ENCODE measurements around the gene SENP8.

SENP8 gene

DNA sequence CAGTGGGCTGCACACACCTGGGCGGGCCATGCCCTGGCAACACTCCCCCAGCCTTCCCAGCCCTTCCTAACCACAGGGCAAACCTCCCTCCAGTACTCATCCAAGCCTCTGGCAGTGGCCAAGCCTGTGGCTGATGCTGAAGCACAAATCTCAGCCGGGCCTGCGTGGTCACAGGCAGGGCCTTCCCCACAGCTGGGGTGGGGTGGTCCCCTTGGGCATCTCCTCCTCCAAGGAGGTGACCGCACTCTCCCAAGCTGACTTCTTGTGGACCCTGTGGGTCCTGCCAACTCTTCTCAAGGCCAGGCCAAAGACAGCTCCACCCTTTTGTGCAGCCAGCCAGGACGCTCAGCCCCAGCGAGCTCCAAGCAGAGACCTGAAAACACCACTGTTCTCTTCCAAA, 58.0 kb downstream of the SENP8 start:
- TF ChIP-seq, protein P1, sequence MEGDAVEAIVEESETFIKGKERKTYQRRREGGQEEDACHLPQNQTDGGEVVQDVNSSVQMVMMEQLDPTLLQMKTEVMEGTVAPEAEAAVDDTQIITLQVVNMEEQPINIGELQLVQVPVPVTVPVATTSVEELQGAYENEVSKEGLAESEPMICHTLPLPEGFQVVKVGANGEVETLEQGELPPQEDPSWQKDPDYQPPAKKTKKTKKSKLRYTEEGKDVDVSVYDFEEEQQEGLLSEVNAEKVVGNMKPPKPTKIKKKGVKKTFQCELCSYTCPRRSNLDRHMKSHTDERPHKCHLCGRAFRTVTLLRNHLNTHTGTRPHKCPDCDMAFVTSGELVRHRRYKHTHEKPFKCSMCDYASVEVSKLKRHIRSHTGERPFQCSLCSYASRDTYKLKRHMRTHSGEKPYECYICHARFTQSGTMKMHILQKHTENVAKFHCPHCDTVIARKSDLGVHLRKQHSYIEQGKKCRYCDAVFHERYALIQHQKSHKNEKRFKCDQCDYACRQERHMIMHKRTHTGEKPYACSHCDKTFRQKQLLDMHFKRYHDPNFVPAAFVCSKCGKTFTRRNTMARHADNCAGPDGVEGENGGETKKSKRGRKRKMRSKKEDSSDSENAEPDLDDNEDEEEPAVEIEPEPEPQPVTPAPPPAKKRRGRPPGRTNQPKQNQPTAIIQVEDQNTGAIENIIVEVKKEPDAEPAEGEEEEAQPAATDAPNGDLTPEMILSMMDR (conservative IDR thresholded peaks at IDR 0.05; ENCODE audit: low read length) = no peak
- no peak for TF ChIP-seq EZH2phosphoT487 (IDR thresholded peaks at IDR 0.05; ENCODE audit: borderline replicate concordance)
- Histone ChIP-seq H3K27me3 (ENCODE audit: insufficient read depth, low read length, poor library complexity, severe bottlenecking) (no peaks in the 10 kb centered on the region), H2AFZ (ENCODE audit: low read length) (no peak overlapping the region), H3K4me1 (ENCODE audit: insufficient read depth, low read length, poor library complexity, severe bottlenecking) (peaks cover 8% of the 10 kb centered on the region), H3K9me3 (ENCODE audit: insufficient read depth, low read depth, low read length) (no peaks in the 10 kb centered on the region), H3K9ac (ENCODE audit: low read depth, low read length, poor library complexity, severe bottlenecking) (no peak overlapping the region), H3K79me2 (ENCODE audit: insufficient read depth, low read length) (no peaks in the 10 kb centered on the region), H3F3A (ENCODE audit: low read depth) (no peaks in the 10 kb centered on the region), H3K36me3 (ENCODE audit: insufficient read depth, low read length) (no peaks in the 10 kb centered on the region), H4K20me1 (ENCODE audit: insufficient read depth, low read length, poor library complexity, severe bottlenecking) (no peaks in the 10 kb centered on the region), H3K4me2 (ENCODE audit: low read depth, low read length, poor library complexity, severe bottlenecking) (no peak overlapping the region), H3K9me2 (replicated peaks; ENCODE audit: low read depth, low read length) (no peaks in the 10 kb centered on the region), H3K4me3 (ENCODE audit: low read length, poor library complexity, severe bottlenecking) (no peak overlapping the region)

DNA sequence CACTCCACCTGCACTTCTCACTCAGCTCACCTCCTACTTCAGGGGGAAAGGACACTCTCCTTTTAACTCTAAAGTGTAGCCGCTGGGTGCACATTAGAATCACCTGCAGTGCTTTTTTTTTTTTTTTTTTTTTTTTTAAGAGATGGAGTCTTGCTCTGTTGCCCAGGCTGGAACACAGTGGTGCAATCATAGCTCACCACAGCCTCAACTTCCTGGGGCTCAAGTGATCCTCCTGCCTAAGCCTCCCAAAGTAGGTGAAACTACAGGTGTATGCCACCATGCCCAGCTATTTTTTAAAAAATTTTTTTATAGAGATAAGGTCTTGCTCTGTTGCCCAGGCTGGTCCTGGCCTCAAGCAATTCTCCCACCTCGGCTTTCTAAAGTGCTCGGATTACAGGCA, 58.5 kb downstream of the SENP8 start:
- Histone ChIP-seq H4K20me1 (ENCODE audit: insufficient read depth, low read length, poor library complexity, severe bottlenecking) (no peaks in the 10 kb centered on the region), H3K4me3 (ENCODE audit: low read length, poor library complexity, severe bottlenecking) (no peak overlapping the region), H3K9me2 (replicated peaks; ENCODE audit: low read depth, low read length) (no peaks in the 10 kb centered on the region)

DNA sequence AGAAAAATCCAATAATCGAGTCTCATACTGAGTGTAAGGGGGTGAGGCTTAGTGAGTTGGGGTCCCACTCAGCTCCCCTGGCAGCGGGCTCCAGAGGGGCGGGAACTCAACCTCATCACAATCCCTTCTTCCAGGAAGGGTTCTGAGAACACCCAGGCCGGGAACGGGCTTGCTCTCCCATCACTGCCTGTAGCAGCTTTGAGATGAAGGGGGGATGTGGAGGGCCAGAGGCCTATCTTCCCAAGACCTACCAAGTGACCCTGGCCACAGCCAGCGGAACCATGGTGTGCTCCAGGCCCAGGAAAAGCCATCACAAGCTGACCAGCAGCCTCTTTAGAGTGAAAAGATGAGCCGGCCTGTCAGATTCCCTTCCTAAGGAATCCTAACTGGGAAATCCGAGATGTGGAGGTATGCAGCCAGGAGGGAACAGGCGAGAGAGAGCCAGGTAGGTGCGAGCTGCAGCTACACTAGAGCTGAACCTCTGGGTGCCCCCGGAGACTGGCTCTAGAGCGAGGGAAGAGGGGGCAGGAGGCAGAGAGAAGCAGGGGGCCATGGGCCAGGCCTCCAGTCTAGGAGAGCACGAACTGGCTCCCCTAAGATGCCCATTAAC, 60.9 kb downstream of the SENP8 start:
- Histone ChIP-seq H3K4me2 (ENCODE audit: low read depth, low read length, poor library complexity, severe bottlenecking) (no peak overlapping the region), H3K9ac (ENCODE audit: low read depth, low read length, poor library complexity, severe bottlenecking) (no peak overlapping the region), H3K36me3 (ENCODE audit: insufficient read depth, low read length) (no peaks in the 10 kb centered on the region), H2AFZ (ENCODE audit: low read length) (no peak overlapping the region), H3F3A (ENCODE audit: low read depth) (no peaks in the 10 kb centered on the region), H3K9me2 (replicated peaks; ENCODE audit: low read depth, low read length) (no peaks in the 10 kb centered on the region), H3K27me3 (ENCODE audit: insufficient read depth, low read length, poor library complexity, severe bottlenecking) (no peaks in the 10 kb centered on the region), H3K79me2 (ENCODE audit: insufficient read depth, low read length) (no peaks in the 10 kb centered on the region), H3K4me3 (ENCODE audit: low read length, poor library complexity, severe bottlenecking) (no peak overlapping the region), H3K9me3 (ENCODE audit: insufficient read depth, low read depth, low read length) (no peaks in the 10 kb centered on the region), H4K20me1 (ENCODE audit: insufficient read depth, low read length, poor library complexity, severe bottlenecking) (no peaks in the 10 kb centered on the region), H3K4me1 (ENCODE audit: insufficient read depth, low read length, poor library complexity, severe bottlenecking) (peaks cover 8% of the 10 kb centered on the region)
- TF ChIP-seq, protein P1 (conservative IDR thresholded peaks at IDR 0.05; ENCODE audit: low read length) = no peak
- no peak for TF ChIP-seq EZH2phosphoT487 (IDR thresholded peaks at IDR 0.05; ENCODE audit: borderline replicate concordance)

More for the DNA sequence above, 58.5 kb downstream of the SENP8 start:
- no peak overlapping the region for H3K4me2 ChIP-seq (ENCODE audit: low read depth, low read length, poor library complexity, severe bottlenecking)
- H3K36me3 ChIP-seq (ENCODE audit: insufficient read depth, low read length) = no peaks in the 10 kb centered on the region
- no peaks in the 10 kb centered on the region for H3F3A ChIP-seq (ENCODE audit: low read depth)
- TF ChIP-seq, protein P1 (conservative IDR thresholded peaks at IDR 0.05; ENCODE audit: low read length) = no peak
- no peak for TF ChIP-seq EZH2phosphoT487 (IDR thresholded peaks at IDR 0.05; ENCODE audit: borderline replicate concordance)
- H3K9me3 ChIP-seq (ENCODE audit: insufficient read depth, low read depth, low read length) = no peaks in the 10 kb centered on the region
- H3K79me2 ChIP-seq (ENCODE audit: insufficient read depth, low read length) = no peaks in the 10 kb centered on the region
- peaks cover 8% of the 10 kb centered on the region for H3K4me1 ChIP-seq (ENCODE audit: insufficient read depth, low read length, poor library complexity, severe bottlenecking)
- H3K27me3 ChIP-seq (ENCODE audit: insufficient read depth, low read length, poor library complexity, severe bottlenecking) = no peaks in the 10 kb centered on the region
- H3K9ac ChIP-seq (ENCODE audit: low read depth, low read length, poor library complexity, severe bottlenecking) = no peak overlapping the region
- H2AFZ ChIP-seq (ENCODE audit: low read length) = no peak overlapping the region

All from Loucy (cell line).